ENCODE measurements around the gene SERPINB12. TPM values are rescaled to one million over a fixed set of nuclear protein-coding genes. Genes with fewer than 3 reads are reported as not detected.

The SERPINB12 gene
- total RNA-seq, 4 donors from 2014 or later: not detected

- WGBS, 2 donors: 16% methylated on average over 1 of the region's 1 CpG
Measured at GRCh38 chr18:63550068-63550467, 7.9 kb downstream of the SERPINB12 start.

DNA sequence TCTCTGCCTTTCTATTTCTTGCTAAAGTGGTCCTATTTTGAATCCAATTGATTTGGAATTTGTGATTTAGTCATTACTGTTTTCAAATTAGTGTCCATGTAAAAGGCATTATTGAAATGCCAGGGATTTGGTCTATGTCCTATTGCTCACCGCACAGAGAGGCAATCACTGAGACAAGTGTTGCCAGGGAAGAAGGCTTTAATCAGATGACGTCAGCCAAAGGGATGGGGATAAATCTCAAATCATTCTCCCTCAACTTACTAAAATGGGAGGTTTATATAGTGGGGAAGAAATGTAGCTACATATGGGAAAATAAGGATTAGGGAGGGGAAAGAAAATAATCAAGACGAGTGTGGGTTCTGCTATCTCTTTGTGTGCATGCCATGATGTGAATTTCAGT, 9.6 kb downstream of the SERPINB12 start:
- no peak for DNase-seq (ENCODE audit: low spot score in 2 of 2)
- Histone ChIP-seq H3K4me3 (no peak overlapping the region), H3K27ac (no peak overlapping the region), H3K9me3 (no peaks in the 10 kb centered on the region), H3K4me1 (peaks cover 0 to 17% (median 4%) of the 10 kb centered on the region in 4 donors), H3K36me3 (no peaks in the 10 kb centered on the region), H3K27me3 (no peaks in the 10 kb centered on the region)
- TF ChIP-seq CTCF (IDR thresholded peaks at IDR 0.05): no peak
- TF ChIP-seq POLR2A (IDR thresholded peaks at IDR 0.05): no peak
- no peak for TF ChIP-seq EP300 (IDR thresholded peaks at IDR 0.05)
- 82 to 89% methylated on average over 3 of the region's 3 CpGs for WGBS, 2 donors

More at GRCh38 chr18:63550068-63550467, 7.9 kb downstream of the SERPINB12 start:
- no peak overlapping the region for H3K27ac ChIP-seq
- no peak for TF ChIP-seq EP300 (IDR thresholded peaks at IDR 0.05)
- TF ChIP-seq CTCF (IDR thresholded peaks at IDR 0.05): no peak
- TF ChIP-seq POLR2A (IDR thresholded peaks at IDR 0.05): no peak
- H3K4me3 ChIP-seq: no peak overlapping the region
- peaks cover 0 to 17% (median 4%) of the 10 kb centered on the region in 4 donors for H3K4me1 ChIP-seq
- no peaks in the 10 kb centered on the region for H3K9me3 ChIP-seq
- no peak for DNase-seq (ENCODE audit: low spot score in 2 of 2)
- no peaks in the 10 kb centered on the region for H3K27me3 ChIP-seq
- no peaks in the 10 kb centered on the region for H3K36me3 ChIP-seq

- H3K4me3 ChIP-seq: no peak overlapping the region
Measured at GRCh38 chr18:63552581-63552980, 10.4 kb downstream of the SERPINB12 start.

GRCh38 chr18:63553081-63553480, 10.9 kb downstream of the SERPINB12 start:
- DNase-seq (ENCODE audit: low spot score in 2 of 2): peak in 1 of 2 donors; percentile 12
- TF ChIP-seq POLR2A (IDR thresholded peaks at IDR 0.05) (no peak), EP300 (IDR thresholded peaks at IDR 0.05) (peak in 1 of 2 donors; percentile 55), CTCF (IDR thresholded peaks at IDR 0.05) (no peak)
- no peaks in the 10 kb centered on the region for H3K27me3 ChIP-seq
- H3K4me3 ChIP-seq: no peak overlapping the region
- H3K27ac ChIP-seq: peak overlapping the region in 1 of 4 donors; percentile 45
- H3K4me1 ChIP-seq: peaks cover 0 to 17% (median 4%) of the 10 kb centered on the region in 4 donors
- no peaks in the 10 kb centered on the region for H3K9me3 ChIP-seq
- 6 to 11% methylated on average over 1 of the region's 1 CpG for WGBS, 2 donors
- no peaks in the 10 kb centered on the region for H3K36me3 ChIP-seq

More at GRCh38 chr18:63552581-63552980, 10.4 kb downstream of the SERPINB12 start:
- WGBS, 2 donors: 95 to 98% methylated on average over 2 of the region's 2 CpGs
- H3K27ac ChIP-seq: no peak overlapping the region
- H3K27me3 ChIP-seq: no peaks in the 10 kb centered on the region
- no peaks in the 10 kb centered on the region for H3K9me3 ChIP-seq
- H3K4me1 ChIP-seq: peaks cover 0 to 17% (median 4%) of the 10 kb centered on the region in 4 donors
- no peaks in the 10 kb centered on the region for H3K36me3 ChIP-seq
- TF ChIP-seq CTCF (IDR thresholded peaks at IDR 0.05) (no peak), EP300 (IDR thresholded peaks at IDR 0.05) (no peak), POLR2A (IDR thresholded peaks at IDR 0.05) (no peak)
- DNase-seq (ENCODE audit: low spot score in 2 of 2): no peak

GRCh38 chr18:63559567-63560491, 17.7 kb downstream of the SERPINB12 start:
- WGBS, 2 donors: 85 to 89% methylated on average over 9 of the region's 9 CpGs
- Histone ChIP-seq H3K27me3 (no peaks in the 10 kb centered on the region), H3K27ac (no peak overlapping the region), H3K36me3 (no peaks in the 10 kb centered on the region), H3K4me1 (no peaks in the 10 kb centered on the region), H3K4me3 (no peak overlapping the region), H3K9me3 (no peaks in the 10 kb centered on the region)
- TF ChIP-seq CTCF (IDR thresholded peaks at IDR 0.05) (no peak), POLR2A (IDR thresholded peaks at IDR 0.05) (no peak), EP300 (IDR thresholded peaks at IDR 0.05) (no peak)
- no peak for DNase-seq (ENCODE audit: low spot score in 2 of 2)
